ENCODE results near the gene TMTC2. TPM values are rescaled to one million over a fixed set of nuclear protein-coding genes. Genes with fewer than 3 reads are reported as not detected.

Gene TMTC2
- total RNA-seq, 1 donor from 2014 or later: 2.9 TPM

DNA sequence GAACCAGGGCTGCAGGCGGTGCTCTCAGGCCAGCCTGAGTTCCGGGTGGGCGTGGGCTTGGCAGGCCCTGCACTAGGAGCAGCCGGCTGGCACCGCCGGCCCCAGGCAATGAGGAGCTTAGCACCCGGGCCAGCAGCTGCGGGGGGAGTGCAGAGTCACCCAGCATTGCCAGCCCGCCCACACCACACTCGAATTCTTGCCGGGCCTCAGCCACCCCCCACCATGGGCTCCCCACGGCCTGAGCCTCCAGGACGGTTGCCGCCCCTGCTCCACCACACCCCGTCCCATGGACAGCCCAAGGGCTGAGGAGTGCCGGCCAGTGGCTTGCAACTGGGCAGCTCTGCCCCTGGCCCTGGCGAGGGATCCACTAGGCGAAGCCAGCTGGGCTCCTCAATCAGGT lies 453.4 kb downstream of the TMTC2 start:
- no peak for DNase-seq (ENCODE audit: low spot score)

DNA sequence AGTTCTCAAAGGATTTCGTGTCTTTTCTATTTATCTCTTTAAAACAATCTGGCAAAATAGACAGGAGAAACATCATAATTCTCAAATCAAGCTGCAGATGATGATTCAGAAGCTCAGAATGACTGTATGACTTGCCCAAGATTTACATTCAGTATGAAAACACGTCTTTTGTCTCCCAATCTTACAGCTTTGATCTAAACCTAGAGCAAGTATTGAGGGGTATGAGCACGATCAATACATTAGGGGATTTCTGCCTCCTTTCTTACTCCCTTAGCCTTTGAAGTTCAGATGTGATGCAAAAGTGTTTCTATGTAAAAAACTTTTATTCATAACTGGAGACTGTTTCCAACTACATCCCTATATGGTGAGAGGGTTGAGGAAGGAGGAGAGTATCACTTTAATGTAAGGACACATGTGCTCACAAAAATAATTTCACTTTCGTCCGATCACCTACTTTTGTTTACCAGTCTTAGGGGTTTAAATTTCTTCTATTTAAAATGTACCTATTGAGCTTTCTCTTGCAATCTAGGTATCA lies 454.8 kb downstream of the TMTC2 start:
- intact Hi-C loops (cut with DNase I): no loop called here
- no peak for DNase-seq (ENCODE audit: low spot score)

More for the DNA sequence above, 453.4 kb downstream of the TMTC2 start:
- intact Hi-C loops (cut with DNase I): no loop called here

DNA sequence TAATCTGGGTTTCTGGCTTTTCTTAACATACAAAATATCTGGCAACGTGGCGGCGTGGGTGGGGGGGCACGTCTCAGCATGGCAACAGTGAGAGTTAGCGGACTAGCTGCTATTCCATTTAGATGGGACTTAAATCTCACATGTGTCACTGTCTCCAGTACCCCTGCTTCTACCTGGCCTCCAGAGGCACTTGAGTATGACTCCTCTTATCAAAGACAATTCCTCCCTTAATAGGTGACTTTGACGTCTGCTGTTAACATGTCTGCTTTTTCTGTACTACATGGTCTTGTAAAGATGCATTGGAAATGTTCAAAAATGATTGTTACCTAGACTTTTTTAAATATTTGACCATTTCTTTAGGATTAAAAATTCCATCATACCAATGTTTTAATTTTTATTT lies 456.2 kb downstream of the TMTC2 start:
- no peak for DNase-seq (ENCODE audit: low spot score)
- intact Hi-C loops (cut with DNase I): no loop called here

DNA sequence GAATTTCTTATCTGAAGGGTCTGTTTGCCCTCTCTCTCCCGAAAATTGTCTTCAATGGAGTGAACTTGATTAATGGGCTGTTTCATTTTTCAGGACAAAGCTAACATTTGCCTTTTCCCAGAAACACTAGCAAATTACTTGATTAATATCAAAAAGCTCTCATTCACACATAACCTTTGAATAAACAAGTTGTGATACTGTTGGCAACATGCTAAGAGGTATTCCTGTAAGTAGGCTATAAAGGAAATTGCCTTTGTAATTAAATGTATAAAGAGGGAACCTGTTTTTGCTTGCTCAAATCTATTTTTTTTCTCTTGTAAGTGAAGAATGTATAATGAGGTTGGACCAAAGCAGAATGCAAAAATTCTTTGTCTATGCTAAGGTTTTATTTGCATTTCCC lies 457.2 kb downstream of the TMTC2 start:
- no peak for DNase-seq (ENCODE audit: low spot score)
- intact Hi-C loops (cut with DNase I): no loop called here

DNA sequence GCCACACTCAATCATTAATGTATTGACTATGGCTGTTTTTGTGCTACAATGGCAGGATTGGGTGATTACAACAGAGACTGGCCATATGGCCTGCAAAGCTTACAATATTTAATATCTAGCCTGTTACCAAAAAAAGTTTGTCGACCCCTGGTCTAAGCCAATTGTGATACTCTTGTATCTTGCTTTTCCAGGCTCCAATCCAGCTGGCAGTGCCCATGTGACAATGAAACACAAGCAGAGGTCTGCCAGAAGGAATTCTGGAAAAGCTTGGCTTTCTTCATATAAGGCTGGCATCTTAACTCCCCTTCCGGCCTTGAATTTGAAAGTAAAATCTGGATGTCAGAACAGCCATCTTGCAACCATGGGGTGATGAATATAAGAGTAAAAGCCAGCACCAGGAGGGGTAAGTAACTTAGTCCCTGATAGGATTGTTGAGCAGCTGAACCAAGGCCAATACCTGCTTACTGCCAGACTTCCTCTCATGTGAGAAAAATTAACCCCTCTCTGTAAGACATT lies 458.7 kb downstream of the TMTC2 start:
- intact Hi-C loops (cut with DNase I): no loop called here
- DNase-seq (ENCODE audit: low spot score): no peak

DNA sequence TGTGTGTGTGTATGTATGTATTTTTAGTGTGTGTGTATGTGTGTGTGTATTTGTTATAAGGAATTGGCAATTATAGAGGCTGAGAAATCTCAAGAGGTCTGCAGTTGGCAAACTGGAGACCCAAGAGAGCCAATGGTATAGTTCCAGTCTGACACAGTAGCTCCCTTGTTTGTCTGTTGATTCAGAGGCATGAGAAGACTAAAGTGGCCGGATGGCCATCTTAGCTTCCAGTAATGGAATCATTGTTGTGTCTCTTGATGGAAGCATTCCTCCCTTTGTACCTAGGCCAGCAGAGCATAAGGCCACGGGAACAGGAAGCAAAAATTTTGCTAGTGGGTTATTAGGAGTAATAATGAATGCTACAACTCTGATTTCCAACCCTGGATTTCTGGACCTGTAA lies 460.6 kb downstream of the TMTC2 start:
- no peak for DNase-seq (ENCODE audit: low spot score)
- intact Hi-C loops (cut with DNase I): no loop called here

DNA sequence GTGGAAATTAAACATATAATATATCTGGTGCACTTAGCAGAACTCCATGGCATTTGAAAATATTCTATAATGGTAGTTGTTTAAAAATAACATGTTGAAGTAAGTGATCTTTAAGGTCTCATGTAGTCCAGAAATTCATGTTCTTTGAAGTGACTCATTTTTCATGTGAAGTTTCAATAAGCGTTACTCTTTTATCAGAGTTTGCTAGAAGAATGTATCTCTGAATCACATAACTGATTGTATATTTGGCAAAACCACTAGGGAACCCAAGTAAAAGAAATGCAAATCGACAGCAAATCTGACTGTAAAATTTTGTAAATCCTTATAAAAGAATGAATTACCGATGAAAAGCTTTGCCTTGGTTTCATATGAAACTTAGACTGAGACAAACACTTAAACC lies 463.3 kb downstream of the TMTC2 start:
- intact Hi-C loops (cut with DNase I): no loop called here
- DNase-seq (ENCODE audit: low spot score): no peak

DNA sequence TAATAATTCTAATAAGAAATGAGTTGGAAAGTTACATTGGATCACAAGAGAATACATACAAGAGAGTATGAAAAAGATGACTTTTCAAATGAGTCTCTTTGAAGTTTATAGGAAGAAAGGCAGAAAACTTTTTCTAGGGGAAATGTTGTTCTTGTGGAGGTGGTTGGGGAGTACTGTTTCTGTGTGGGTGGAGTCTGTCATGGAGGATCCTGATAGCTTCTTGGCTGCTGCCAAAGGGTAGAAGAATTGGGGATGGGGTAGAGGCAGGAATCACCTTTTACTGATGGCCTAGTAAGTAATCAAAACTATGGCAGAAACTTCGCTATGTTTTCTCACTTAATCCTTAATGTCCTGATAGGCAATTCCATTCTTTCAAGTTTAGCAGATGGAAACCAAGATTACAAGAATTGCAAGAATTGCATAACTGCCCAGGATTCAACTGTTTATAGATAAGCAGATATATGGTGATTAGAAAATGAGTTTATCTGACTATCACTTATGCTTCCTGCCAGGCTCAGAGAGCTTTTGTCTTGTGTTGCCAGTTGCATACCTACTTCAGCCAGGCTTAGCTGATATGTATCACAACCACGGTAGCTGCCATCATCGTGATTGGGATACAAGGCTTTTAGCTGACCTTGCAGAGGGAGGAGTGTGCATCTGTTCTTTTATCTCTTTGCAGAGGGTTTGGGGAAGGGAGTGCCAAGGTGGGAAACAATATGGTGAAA lies 463.9 kb downstream of the TMTC2 start:
- no peak for DNase-seq (ENCODE audit: low spot score)
- intact Hi-C loops (cut with DNase I): no loop called here

DNA sequence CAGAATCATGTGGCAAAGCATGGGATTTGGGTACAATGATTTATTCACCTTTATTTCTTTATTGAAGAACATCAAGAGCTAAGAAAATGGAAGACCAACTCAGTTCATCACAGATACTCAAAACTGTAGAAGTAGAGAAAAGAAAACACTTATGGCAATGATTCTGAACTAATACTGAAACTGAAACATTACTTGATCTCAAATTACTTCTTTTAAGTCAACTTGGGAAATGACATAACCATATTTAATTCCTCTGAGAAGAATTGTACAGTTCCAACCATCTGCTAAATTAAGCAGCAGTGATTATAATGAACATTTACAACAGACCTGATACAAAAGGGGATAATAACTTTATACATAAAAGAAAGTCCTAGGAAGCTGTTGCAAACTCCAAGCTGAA lies 466.5 kb downstream of the TMTC2 start:
- DNase-seq (ENCODE audit: low spot score): no peak
- intact Hi-C loops (cut with DNase I): no loop called here

DNA sequence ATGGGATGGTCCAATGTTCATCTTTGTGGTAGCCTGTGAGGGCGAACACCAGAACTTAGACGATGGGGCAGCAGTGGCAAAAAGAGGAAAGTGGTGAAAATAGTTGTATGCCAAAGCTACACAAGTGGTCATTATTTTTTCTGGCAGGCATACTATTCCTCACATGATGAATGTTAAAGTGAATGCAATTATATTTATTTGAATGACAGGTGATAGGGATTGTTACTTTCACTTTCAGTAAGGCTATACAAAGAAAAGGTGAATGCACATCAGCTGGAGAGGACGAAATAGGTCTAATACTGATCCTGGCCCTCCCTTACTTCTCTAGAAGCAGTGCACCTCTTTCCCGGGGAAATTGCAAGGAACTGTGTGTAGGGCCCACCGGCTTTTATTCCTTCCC lies 470.1 kb downstream of the TMTC2 start:
- intact Hi-C loops (cut with DNase I): no loop called here
- DNase-seq (ENCODE audit: low spot score): no peak

DNA sequence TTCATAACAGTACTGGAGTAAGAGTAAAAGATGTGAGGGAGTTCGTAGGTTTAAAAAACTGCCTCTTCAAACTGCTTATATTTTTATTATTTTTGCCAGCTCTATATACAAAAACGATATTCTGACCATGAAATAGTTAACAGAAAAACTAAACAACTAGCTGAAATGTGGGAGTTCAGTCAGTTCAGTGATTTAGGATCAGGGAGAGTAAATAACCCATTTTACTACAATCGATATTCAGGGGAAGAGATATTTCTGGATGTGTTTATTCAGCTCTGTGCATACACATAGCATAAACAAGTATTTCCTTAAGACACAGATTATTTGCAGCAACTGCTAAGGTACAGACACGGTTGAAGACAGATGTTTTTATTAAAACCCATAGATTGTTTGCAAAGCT lies 470.9 kb downstream of the TMTC2 start:
- intact Hi-C loops (cut with DNase I): no loop called here

DNA sequence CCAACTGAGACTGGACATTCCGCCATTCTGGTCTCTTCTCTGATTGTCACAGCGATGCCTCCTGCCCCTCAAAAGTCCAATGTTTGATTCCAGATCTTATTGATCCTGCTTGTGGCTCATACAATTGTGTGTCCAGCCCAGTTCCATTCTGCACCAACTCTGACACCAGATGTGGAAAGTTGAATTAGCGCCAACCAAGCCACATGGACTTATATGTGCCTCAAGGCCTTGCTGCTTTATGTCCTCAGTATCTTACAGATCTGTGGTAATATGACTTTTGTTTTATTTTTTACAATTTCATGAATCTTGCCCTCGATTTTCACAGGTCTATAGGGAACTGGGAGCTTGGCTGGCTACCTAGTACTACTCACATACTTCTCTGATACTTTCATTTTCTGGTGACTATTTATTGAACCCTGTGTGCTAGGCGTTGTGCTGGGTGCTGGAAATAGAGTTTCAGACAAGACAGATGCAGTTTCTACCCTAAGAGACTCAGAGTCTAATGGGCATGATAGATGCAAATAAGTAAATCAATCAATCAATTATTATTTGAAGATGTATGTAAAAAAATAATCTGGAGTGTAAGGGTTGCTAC lies 472.0 kb downstream of the TMTC2 start:
- DNase-seq (ENCODE audit: low spot score): no peak
- intact Hi-C loops (cut with DNase I): no loop called here

More for the DNA sequence above, 470.9 kb downstream of the TMTC2 start:
- no peak for DNase-seq (ENCODE audit: low spot score)

DNA sequence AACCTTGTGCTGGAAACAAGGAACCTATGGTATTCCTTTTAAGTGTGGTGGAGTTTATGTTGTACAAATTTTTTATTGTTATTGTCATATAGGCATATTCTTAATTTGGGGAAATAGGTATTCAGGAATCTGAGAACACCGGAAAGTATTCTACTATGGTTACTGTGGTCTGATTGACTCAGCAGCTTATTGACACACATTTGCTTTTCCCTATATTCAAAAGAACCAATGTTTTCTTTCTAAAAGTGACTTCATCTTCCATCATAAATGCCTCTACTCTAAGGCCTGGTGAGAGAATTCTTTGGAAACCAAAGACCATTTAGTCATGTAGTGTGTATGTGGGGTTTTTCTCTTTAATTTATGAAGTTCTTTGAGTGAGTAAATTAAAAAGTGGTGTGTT lies 474.8 kb downstream of the TMTC2 start:
- intact Hi-C loops (cut with DNase I): no loop called here
- no peak for DNase-seq (ENCODE audit: low spot score)

DNA sequence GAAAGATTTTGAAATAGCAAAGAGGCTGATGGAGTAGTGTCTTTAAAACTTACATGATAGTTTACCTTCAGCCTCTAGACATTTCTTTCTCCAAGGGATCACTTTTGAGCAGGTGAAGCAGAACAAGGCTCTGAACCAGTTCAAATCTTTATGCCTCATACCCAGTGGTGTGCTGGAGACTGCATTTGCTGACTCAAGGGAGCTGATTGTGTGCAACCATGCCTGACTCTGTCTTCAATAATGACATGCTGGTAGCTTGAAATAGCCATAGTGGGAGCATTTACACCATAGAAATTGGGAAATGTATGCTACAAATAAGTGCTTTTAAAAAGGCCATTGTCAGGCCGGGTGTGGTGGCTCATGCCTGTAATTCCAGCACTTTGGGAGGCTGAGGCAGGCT lies 482.0 kb downstream of the TMTC2 start:
- DNase-seq (ENCODE audit: low spot score): no peak
- intact Hi-C loops (cut with DNase I): no loop called here

DNA sequence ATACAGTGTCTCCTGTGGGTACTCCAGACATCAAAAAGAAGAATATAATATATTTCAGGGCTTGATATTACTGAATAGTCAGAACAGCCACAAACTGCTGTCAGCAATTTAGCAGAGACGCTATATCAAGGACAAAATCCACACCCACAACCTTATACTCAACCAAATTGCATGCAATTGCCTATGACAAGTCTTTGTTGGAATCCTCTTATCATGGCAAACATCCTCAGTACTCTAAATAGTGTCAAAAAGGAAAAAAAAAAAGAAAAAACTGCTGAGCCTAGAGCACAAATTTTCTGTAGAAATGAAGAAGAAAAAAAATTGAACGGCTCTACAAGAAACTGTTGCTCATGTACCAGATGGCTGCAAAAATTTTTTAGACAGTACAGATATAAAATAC lies 485.7 kb downstream of the TMTC2 start:
- DNase-seq (ENCODE audit: low spot score): no peak
- intact Hi-C loops (cut with DNase I): no loop called here

DNA sequence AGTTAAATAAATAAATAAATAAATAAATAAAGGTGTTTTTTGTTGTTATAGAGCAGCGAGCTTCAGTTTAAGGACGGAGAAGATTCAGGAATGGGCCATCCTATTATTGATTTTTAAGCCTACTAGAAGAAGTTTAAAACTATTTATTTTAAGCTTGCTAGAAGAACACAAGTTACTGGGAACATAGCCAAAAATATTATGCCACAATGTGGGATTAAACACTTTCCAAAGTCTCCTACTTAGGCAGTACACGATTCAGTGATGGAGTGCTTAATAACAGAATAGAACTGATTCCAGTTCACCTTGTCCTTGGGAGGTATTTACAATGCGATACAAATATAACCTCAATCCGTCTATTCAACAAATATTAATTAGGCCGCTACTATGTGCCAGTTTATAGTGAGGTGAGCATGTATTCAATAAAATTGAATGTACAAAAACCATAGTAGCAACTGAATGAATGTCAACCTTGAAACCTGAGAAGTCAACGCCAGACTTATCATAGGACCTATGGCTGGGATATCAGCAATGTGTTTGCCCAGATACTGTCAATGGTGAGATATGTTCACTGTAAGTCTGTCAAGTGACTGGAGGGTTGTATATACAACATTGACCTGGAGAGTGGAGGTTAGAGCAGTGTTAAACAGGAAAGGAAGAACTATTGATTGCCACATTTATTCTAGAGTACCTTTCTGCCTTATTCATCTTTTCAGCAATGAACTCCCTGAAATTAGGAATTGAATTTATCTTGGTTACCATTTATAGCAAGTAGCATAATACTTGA lies 486.4 kb downstream of the TMTC2 start:
- intact Hi-C loops (cut with DNase I): no loop called here
- no peak for DNase-seq (ENCODE audit: low spot score)

DNA sequence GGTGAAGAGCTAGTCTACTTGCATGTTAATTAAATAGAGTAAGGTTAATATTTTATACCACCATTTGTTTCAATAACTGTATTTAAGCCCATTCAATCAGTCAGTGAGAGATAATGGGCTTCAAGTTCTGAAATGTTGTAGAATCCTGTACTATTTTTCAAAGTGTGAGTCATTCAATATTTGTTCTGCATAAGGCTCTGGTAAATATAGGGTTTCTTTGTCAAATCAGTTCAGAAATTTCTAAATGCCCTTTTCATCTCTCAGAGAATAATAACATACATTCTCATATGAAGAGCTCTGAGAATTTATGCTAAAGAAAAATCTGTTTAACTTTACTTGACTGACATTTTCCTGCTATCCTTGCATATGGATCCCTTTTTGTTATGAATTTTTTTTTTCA lies 493.3 kb downstream of the TMTC2 start:
- intact Hi-C loops (cut with DNase I): no loop called here
- no peak for DNase-seq (ENCODE audit: low spot score)

DNA sequence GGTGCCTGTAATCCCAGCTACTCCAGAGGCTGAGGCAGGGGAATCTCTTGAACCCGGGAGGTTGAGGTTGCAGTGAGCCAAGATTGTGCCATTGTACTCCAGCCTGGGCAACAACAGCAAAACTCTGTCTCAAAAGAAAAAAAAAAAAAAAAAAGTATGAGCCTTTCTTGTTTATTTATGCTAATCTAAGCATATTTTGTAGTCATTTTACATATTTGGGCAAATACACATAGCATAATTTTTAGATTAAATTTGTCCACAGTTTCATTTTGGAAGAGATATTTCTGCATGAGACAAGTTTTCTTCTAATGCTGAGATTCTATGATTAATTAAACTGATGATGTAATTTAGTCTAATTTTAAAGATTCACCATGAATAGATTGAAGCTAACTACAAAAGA lies 494.4 kb downstream of the TMTC2 start:
- intact Hi-C loops (cut with DNase I): no loop called here
- DNase-seq (ENCODE audit: low spot score): no peak

DNA sequence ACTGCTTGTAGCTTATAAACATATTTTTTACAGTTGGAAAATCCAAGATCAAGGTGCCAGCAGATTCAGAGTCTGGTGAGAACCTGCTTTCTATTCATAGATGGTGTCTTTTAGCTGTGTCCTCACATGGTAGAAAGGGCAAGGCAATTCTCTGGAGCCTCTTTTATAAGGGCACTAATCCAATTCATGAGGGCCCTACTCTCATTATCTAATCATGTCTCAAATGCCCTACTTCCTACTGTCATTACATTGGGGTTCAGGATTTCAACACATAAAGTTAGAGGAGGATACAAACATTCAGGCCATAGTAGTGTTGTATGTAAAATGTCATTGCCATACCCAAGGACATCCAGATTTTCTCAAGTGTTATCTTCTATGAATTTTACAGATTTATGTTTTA lies 496.4 kb downstream of the TMTC2 start:
- no peak for DNase-seq (ENCODE audit: low spot score)
- intact Hi-C loops (cut with DNase I): no loop called here

Data from cardiac septum (tissue), 1 donor.